GM23248 (cell line): ENCODE measurements around the gene HYKK. TPM values are rescaled to one million over a fixed set of nuclear protein-coding genes. Genes with fewer than 3 reads are reported as not detected.

Experiments used
- DNase-seq: peaks from one replicate; pipeline ENCODE4 v3.0.0-alpha.2; 2015
- H2AFZ ChIP-seq: fragments of 200-600 bp; sonication (generic); 2 replicates; pipeline ENCODE4 v1.6.1; 2016; ENCODE audit warnings: antibody characterized with exemption
- H3F3A ChIP-seq: fragments of 200-600 bp; sonication (generic); 2 replicates; pipeline ENCODE4 v1.6.1; 2016; ENCODE audit warnings: mild to moderate bottlenecking, antibody characterized with exemption, mixed run types; ENCODE audit not compliant: insufficient read depth
- H3K27ac ChIP-seq: fragments of 200-600 bp; sonication (generic); 2 replicates; pipeline ENCODE4 v1.5.1; 2016; ENCODE audit warnings: mild to moderate bottlenecking
- H3K27me3 ChIP-seq: fragments of 200-600 bp; sonication (generic); replicated peaks from 2 replicates; pipeline ENCODE4 v1.6.1; 2016; ENCODE audit warnings: mild to moderate bottlenecking; ENCODE audit not compliant: insufficient read depth
- H3K36me3 ChIP-seq: fragments of 200-600 bp; sonication (generic); 2 replicates; pipeline ENCODE4 v1.6.1; 2016; ENCODE audit warnings: low read depth, mild to moderate bottlenecking
- H3K4me1 ChIP-seq: fragments of 200-600 bp; sonication (generic); 2 replicates; pipeline ENCODE4 v1.6.1; 2016; ENCODE audit warnings: mild to moderate bottlenecking; ENCODE audit not compliant: insufficient read depth
- H3K4me2 ChIP-seq: fragments of 200-600 bp; sonication (generic); one replicate; pipeline ENCODE4 v1.6.1; 2016; ENCODE audit warnings: mild to moderate bottlenecking; ENCODE audit not compliant: unreplicated experiment
- H3K4me3 ChIP-seq: fragments of 200-600 bp; sonication (generic); 2 replicates; pipeline ENCODE4 v1.5.1; 2016; ENCODE audit warnings: mild to moderate bottlenecking
- H3K79me2 ChIP-seq: fragments of 200-600 bp; sonication (generic); 2 replicates; pipeline ENCODE4 v1.6.1; 2016; ENCODE audit warnings: mild to moderate bottlenecking; ENCODE audit not compliant: insufficient read depth
- H3K9ac ChIP-seq: fragments of 200-600 bp; sonication (generic); 2 replicates; pipeline ENCODE4 v1.6.1; 2016; ENCODE audit warnings: mild to moderate bottlenecking
- H3K9me2 ChIP-seq: fragments of 200-600 bp; sonication (generic); 2 replicates; pipeline ENCODE4 v1.6.1; 2016; ENCODE audit warnings: mixed run types, mild to moderate bottlenecking, moderate library complexity; ENCODE audit not compliant: insufficient read depth
- H3K9me3 ChIP-seq: fragments of 200-600 bp; sonication (generic); one replicate; pipeline ENCODE4 v1.6.1; 2017; ENCODE audit warnings: low read depth
- H4K20me1 ChIP-seq: fragments of 200-600 bp; sonication (generic); 2 replicates; pipeline ENCODE4 v1.6.0; 2016; ENCODE audit not compliant: insufficient read depth
- EZH2 ChIP-seq: fragments of 200-600 bp; sonication (generic); IDR thresholded peaks from 2 replicates; pipeline ENCODE4 v1.6.1; 2018; ENCODE audit warnings: antibody characterized with exemption, mild to moderate bottlenecking; ENCODE audit not compliant: insufficient read depth, poor library complexity, severe bottlenecking
- EZH2phosphoT487 ChIP-seq: fragments of 200-600 bp; sonication (generic); IDR thresholded peaks from 2 replicates; pipeline ENCODE4 v1.6.1; 2018; ENCODE audit warnings: antibody characterized with exemption, moderate library complexity, mild to moderate bottlenecking, low read depth; ENCODE audit not compliant: insufficient read depth
- WGBS, 2 experiments: methylation state at CpG; one replicate each; pipeline ENCODE4 v1.1.6; 2015 to 2017; ENCODE audit warnings: low lambda C conversion rate in 2 of 2, low coverage in 1 of 2; ENCODE audit errors: missing lambda C conversion rate in 2 of 2; 5-methylcytosine and 5-hydroxymethylcytosine counted together
- in situ Hi-C: fragments of 300-500 bp; cut with MboI; formaldehyde crosslinking; loops from 2 replicates; pipeline ENCODE4 v1.15.0; 2020
- polyA plus RNA-seq: library from polyadenylated mRNA; unstranded; fragments of >200 nt; fragmentation: Nextera tagmentation; extraction: Ambion mirVana; gene quantifications from 2 replicates; pipeline ENCODE4 v1.2.1, GENCODE V29; 2016
- total RNA-seq: library from RNA; depleted of rRNA; stranded (reverse); fragments of >200 nt; shearing (Covaris generic); gene quantifications from 2 replicates; pipeline ENCODE4 v1.2.3, GENCODE V29; 2014; rRNA removed

HYKK gene
- total RNA-seq (3.2 and 3.9 TPM in 2 replicates), polyA plus RNA-seq (2.1 and 2.4 TPM in 2 replicates)

- Histone ChIP-seq H4K20me1 (no peaks in the 10 kb centered on the region), H3K9me2 (no peaks in the 10 kb centered on the region), H3K4me3 (peak within 1 kb of the TSS; percentile 75), H3K4me1 (no peaks in the 10 kb centered on the region), H3F3A (peaks cover 13% of the 10 kb centered on the region), H2AFZ (peak within 1 kb of the TSS; percentile 88), H3K79me2 (no peaks in the 10 kb centered on the region), H3K27me3 (no peaks in the 10 kb centered on the region), H3K9ac (peak within 1 kb of the TSS; percentile 66), H3K36me3 (no peaks in the 10 kb centered on the region), H3K27ac (peak within 1 kb of the TSS; percentile 60), H3K4me2 (peak within 1 kb of the TSS; percentile 87), H3K9me3 (no peaks in the 10 kb centered on the region)
- peak; percentile 99 for DNase-seq
- no peak for TF ChIP-seq EZH2phosphoT487
- no peak for TF ChIP-seq EZH2
- 1 to 2% methylated on average over 50 to 62 of the region's 63 CpGs for WGBS, 2 experiments
- in situ Hi-C loops = no loop called here
Measured at GRCh38 chr15:78506971-78507830, at the start of gene HYKK. Gene HYKK, plus strand, starts transcription at chr15:78507577. Its CDS starts 5,512 bp downstream, at chr15:78513089.

GRCh38 chr15:78460737-78461136, 46.6 kb upstream of the HYKK start:
- in situ Hi-C loops = no loop called here
- H3K4me2 ChIP-seq = no peak overlapping the region
- DNase-seq = no peak
- no peak for TF ChIP-seq EZH2phosphoT487
- TF ChIP-seq EZH2 = no peak
- H3K27me3 ChIP-seq = no peaks in the 10 kb centered on the region
- H2AFZ ChIP-seq = no peak overlapping the region
- H3K4me3 ChIP-seq = no peak overlapping the region
- H3K27ac ChIP-seq = no peak overlapping the region
- H3K9ac ChIP-seq = no peak overlapping the region
- peaks cover 15% of the 10 kb centered on the region; the same call in 1 of the 2 replicates for H4K20me1 ChIP-seq
- H3K9me2 ChIP-seq = no peaks in the 10 kb centered on the region
- no peaks in the 10 kb centered on the region for H3K9me3 ChIP-seq
- H3F3A ChIP-seq = peaks cover 21% of the 10 kb centered on the region; the same call in 1 of the 2 replicates
- H3K36me3 ChIP-seq = peaks cover 21% of the 10 kb centered on the region
- peaks cover 20% of the 10 kb centered on the region for H3K4me1 ChIP-seq
- WGBS, 2 experiments = 90 to 93% methylated on average over 4 of the region's 4 CpGs
- peaks cover 100% of the 10 kb centered on the region for H3K79me2 ChIP-seq

- WGBS, 2 experiments = 51 to 58% methylated on average over 3 of the region's 3 CpGs
- DNase-seq = no peak
- Histone ChIP-seq H2AFZ (no peak overlapping the region), H3K9me3 (no peaks in the 10 kb centered on the region), H3K9ac (no peak overlapping the region), H3F3A (peaks cover 18% of the 10 kb centered on the region; the same call in 1 of the 2 replicates), H3K27ac (peak overlapping the region; percentile 13; the same call in 1 of the 2 replicates), H3K36me3 (peaks cover 27% of the 10 kb centered on the region), H3K4me2 (no peak overlapping the region), H3K79me2 (peaks cover 100% of the 10 kb centered on the region), H3K9me2 (no peaks in the 10 kb centered on the region), H3K4me3 (no peak overlapping the region), H3K4me1 (peaks cover 17% of the 10 kb centered on the region), H4K20me1 (peaks cover 15% of the 10 kb centered on the region; the same call in 1 of the 2 replicates), H3K27me3 (no peaks in the 10 kb centered on the region)
- in situ Hi-C loops = no loop called here
- no peak for TF ChIP-seq EZH2phosphoT487
- no peak for TF ChIP-seq EZH2
Measured at GRCh38 chr15:78461171-78461888, 46.0 kb upstream of the HYKK start.

GRCh38 chr15:78469031-78469430, 38.3 kb upstream of the HYKK start:
- no peak for DNase-seq
- in situ Hi-C loops = no loop called here
- H3F3A ChIP-seq = peaks cover 2% of the 10 kb centered on the region; the same call in 1 of the 2 replicates
- H3K27ac ChIP-seq = no peak overlapping the region
- no peak overlapping the region for H3K4me3 ChIP-seq
- H4K20me1 ChIP-seq = no peaks in the 10 kb centered on the region
- H3K9me2 ChIP-seq = no peaks in the 10 kb centered on the region
- H3K4me1 ChIP-seq = no peaks in the 10 kb centered on the region; the same call in none of the 2 replicates
- H3K79me2 ChIP-seq = peaks cover 62% of the 10 kb centered on the region
- WGBS, 2 experiments = 96 to 98% methylated on average over 1 of the region's 1 CpG
- H2AFZ ChIP-seq = no peak overlapping the region
- H3K9me3 ChIP-seq = no peaks in the 10 kb centered on the region
- no peak overlapping the region for H3K9ac ChIP-seq
- H3K4me2 ChIP-seq = no peak overlapping the region
- no peaks in the 10 kb centered on the region for H3K27me3 ChIP-seq
- H3K36me3 ChIP-seq = peaks cover 82% of the 10 kb centered on the region
- no peak for TF ChIP-seq EZH2
- TF ChIP-seq EZH2phosphoT487 = no peak
